Astrocyte of the cerebellum (primary cell): ENCODE results near the gene BCL2L11.

Experiments used
- DNase-seq: peaks from one replicate; pipeline ENCODE4 v3.0.0-alpha.2; 2011; ENCODE audit warnings: low read depth
- H3K4me3 ChIP-seq: 2 replicates; pipeline ENCODE4 v1.5.1; 2011; ENCODE audit warnings: mild to moderate bottlenecking, low read depth, low read length, moderate library complexity
- CTCF ChIP-seq: IDR thresholded peaks from 2 replicates; pipeline ENCODE4 v1.5.1; 2012; ENCODE audit warnings: low read length, low read depth, moderate library complexity, mild to moderate bottlenecking; ENCODE audit errors: missing control alignments
- in situ Hi-C: cut with HindIII; loops from 2 replicates; pipeline ENCODE4 v1.10.0; 2017; ENCODE audit warnings: low sequenced_read_pairs

BCL2L11 gene

GRCh38 chr2:111133603-111134002 is 12.9 kb downstream of the BCL2L11 start:
- DNase-seq = no peak
- in situ Hi-C loops = no loop called here
- TF ChIP-seq CTCF = no peak
- no peak overlapping the region for H3K4me3 ChIP-seq

- H3K4me3 ChIP-seq = no peak overlapping the region
- no peak for DNase-seq
- no peak for TF ChIP-seq CTCF
- in situ Hi-C loops = no loop called here
Observed at GRCh38 chr2:111134055-111134454, 13.3 kb downstream of the BCL2L11 start.

GRCh38 chr2:111135237-111135909 is 14.7 kb downstream of the BCL2L11 start:
- no peak for DNase-seq
- in situ Hi-C loops = no loop called here
- H3K4me3 ChIP-seq = no peak overlapping the region
- no peak for TF ChIP-seq CTCF

GRCh38 chr2:111135910-111136297 is 15.2 kb downstream of the BCL2L11 start:
- DNase-seq = peak; percentile 78
- peak; percentile 69 for TF ChIP-seq CTCF
- in situ Hi-C loops = no loop called here
- no peak overlapping the region for H3K4me3 ChIP-seq

GRCh38 chr2:111138839-111139238 is 18.1 kb downstream of the BCL2L11 start:
- in situ Hi-C loops = no loop called here
- TF ChIP-seq CTCF = no peak
- DNase-seq = no peak
- no peak overlapping the region for H3K4me3 ChIP-seq

GRCh38 chr2:111139637-111140317 is 19.1 kb downstream of the BCL2L11 start:
- DNase-seq = peak; percentile 34
- no peak overlapping the region for H3K4me3 ChIP-seq

More at GRCh38 chr2:111139637-111140317, 19.1 kb downstream of the BCL2L11 start:
- TF ChIP-seq CTCF = no peak
- in situ Hi-C loops = loop anchor here (5.0 kb wide), 1 partner anchor 42 kb away; no protein-coding TSS in a partner anchor
